Large intestine (tissue), 12 donors: Measurements from ENCODE around the gene KIR3DL1. TPM values are rescaled to one million over a fixed set of nuclear protein-coding genes. Genes with fewer than 3 reads are reported as not detected.
"Not testable (repeated sequence)": the region's sequence is repeated elsewhere in the genome, so short reads cannot be mapped to it uniquely, and the experiment has no call there.

Source experiments
- DNase-seq, 2 donors: peaks; one replicate each; pipeline versions ENCODE4 v3.0.0 to v3.0.0-alpha.2; 2013
- H3K27ac ChIP-seq: one replicate; pipeline ENCODE4 v1.5.1; 2013; ENCODE audit warnings: low read length
- H3K27me3 ChIP-seq: 2 replicates; pipeline ENCODE4 v1.6.1; 2013; ENCODE audit warnings: low read length; ENCODE audit not compliant: control insufficient read depth, insufficient read depth
- H3K36me3 ChIP-seq: 2 replicates; pipeline ENCODE4 v1.6.1; 2013; ENCODE audit warnings: low read length; ENCODE audit not compliant: control insufficient read depth, insufficient read depth
- H3K4me1 ChIP-seq: one replicate; pipeline ENCODE4 v1.6.1; 2013; ENCODE audit warnings: low read length; ENCODE audit not compliant: control insufficient read depth, insufficient read depth
- H3K4me3 ChIP-seq: one replicate; pipeline ENCODE4 v1.5.1; 2013; ENCODE audit warnings: low read length
- H3K9me3 ChIP-seq: one replicate; pipeline ENCODE4 v1.6.1; 2013; ENCODE audit warnings: mild to moderate bottlenecking, low read depth, low read length, moderate library complexity; ENCODE audit not compliant: control insufficient read depth
- WGBS: methylation state at CpG from one replicate; pipeline ENCODE4 v1.1.5; 2013; ENCODE audit warnings: low lambda C conversion rate; ENCODE audit not compliant: insufficient coverage; 5-methylcytosine and 5-hydroxymethylcytosine counted together
- long read RNA-seq, 11 donors: transcript quantifications; one replicate each; lab custom pipeline, GENCODE V29; 2026
- polyA plus RNA-seq: library from polyadenylated mRNA; unstranded; fragments of 120-200 nt; gene quantifications from one replicate; pipeline ENCODE4 v1.2.1, GENCODE V29; 2013

The KIR3DL1 gene
- polyA plus RNA-seq: 0.15 TPM
- long read RNA-seq, donor 1: 0 reads
- long read RNA-seq, donor 2: 0 reads
- long read RNA-seq, donor 3: 0 reads
- long read RNA-seq, donor 4: 0 reads
- long read RNA-seq, donor 5: 0 reads
- long read RNA-seq, donor 6: 0 reads
- long read RNA-seq, donor 7: 0 reads
- long read RNA-seq, donor 8: 0 reads
- long read RNA-seq, donor 9: 0 reads
- long read RNA-seq, donor 10: 0 reads
- long read RNA-seq, donor 11: 0 reads

DNA sequence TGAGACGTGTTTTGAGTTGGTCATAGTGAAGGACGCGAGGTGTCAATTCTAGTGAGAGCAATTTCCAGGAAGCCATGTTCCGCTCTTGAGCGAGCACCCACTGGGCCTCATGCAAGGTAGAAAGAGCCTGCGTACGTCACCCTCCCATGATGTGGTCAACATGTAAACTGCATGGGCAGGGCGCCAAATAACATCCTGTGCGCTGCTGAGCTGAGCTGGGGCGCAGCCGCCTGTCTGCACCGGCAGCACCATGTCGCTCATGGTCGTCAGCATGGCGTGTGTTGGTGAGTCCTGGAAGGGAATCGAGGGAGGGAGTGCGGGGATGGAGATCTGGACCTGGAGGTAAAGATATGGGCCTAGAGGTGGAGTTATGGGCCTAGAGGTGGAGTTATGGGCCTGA is at the start of gene KIR3DL1:
KIR3DL1 (plus strand) TSS at position 218 of the 400 bp plus-strand sequence.
- H3K4me3 ChIP-seq, H3K27me3 ChIP-seq, H3K9me3 ChIP-seq, H3K4me1 ChIP-seq, DNase-seq, H3K27ac ChIP-seq, H3K36me3 ChIP-seq: not testable (repeated sequence)
- WGBS: no CpG with 5 or more reads among the region's 17 CpGs

DNA sequence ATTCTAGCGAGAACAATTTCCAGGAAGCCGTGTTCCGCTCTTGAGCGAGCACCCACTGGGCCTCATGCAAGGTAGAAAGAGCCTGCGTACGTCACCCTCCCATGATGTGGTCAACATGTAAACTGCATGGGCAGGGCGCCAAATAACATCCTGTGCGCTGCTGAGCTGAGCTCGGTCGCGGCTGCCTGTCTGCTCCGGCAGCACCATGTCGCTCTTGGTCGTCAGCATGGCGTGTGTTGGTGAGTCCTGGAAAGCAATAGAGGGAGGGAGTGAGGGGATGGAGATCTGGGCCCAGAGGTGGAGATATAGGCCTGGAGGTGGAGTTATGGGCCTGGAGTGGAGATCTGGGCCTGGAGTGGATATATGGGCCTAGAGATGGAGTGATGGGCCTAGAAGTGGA is 46.6 kb upstream of the KIR3DL1 start, which contains the start of gene KIR2DL1:
KIR2DL1 (plus strand) TSS at position 148 of the 400 bp plus-strand sequence; CDS start at position 206, 58 bp downstream.
- not testable (repeated sequence) for H3K4me1 ChIP-seq, H3K4me3 ChIP-seq, H3K36me3 ChIP-seq, H3K27ac ChIP-seq, DNase-seq, H3K9me3 ChIP-seq, H3K27me3 ChIP-seq
- no CpG with 5 or more reads among the region's 15 CpGs for WGBS

DNA sequence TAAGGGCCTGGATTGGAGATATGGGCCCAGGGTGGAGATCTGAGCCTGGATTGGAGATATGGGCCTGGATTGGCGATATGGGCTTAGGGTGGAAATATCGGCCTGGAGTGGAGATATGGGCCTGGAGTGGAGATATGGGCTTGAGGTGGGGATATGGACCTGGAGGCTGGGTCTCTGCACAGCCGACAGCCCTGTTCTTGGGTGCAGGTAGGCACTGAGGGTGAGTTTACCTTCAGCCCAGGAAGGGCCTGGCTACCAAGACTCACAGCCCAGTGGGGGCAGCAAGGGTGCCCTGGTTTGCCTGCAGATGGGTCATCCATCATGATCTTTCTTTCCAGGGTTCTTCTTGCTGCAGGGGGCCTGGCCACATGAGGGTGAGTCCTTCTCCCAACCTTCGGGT is 45.8 kb upstream of the KIR3DL1 start:
- not testable (repeated sequence) for H3K4me3 ChIP-seq, H3K4me1 ChIP-seq, H3K9me3 ChIP-seq, H3K27me3 ChIP-seq, DNase-seq, H3K36me3 ChIP-seq, H3K27ac ChIP-seq
- WGBS: 60% methylated on average over 2 of the region's 4 CpGs

DNA sequence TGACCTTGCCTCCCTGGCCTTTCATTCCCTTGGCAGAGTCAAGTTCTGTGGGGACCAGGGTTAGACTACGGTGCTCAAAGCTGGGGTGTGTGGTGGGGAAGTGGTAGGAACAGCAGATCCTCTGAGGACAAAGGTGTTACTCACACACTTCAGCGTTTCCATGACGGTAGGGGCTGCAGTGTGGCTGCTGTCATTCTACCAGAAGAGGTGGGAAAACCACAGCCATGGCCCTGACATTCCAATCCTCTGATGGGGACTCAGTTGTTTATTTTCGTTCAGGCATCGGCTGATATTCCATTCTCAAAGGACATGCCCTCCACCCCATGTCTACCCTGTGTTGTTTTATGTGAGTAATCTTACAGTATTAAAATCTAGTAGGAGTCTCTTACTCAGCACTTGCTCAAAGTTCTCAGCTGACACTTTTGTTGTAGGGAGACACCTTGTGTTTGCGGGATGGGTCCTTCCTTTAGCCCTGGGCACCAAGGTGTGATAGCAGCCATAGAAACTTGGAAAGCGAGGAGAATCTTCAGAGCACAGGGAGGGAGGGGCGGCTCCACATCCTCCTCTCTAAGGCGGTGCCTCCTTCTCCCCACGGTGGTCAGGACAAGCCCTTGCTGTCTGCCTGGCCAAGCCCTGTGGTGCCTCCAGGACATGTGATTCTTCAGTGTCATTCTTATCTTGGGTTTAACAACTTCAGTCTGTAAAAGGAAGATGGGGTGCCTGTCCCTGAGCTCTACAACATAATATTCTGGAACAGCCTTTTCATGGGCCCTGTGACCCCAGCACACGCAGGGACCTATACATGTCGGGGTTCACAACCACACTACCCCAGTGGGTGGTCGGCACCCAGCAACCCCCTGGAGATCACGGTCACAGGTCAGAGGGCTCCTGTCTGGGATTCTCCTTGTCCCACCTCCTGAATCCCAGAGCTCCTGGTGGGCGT is 45.0 kb upstream of the KIR3DL1 start:
- H3K4me1 ChIP-seq, DNase-seq, H3K9me3 ChIP-seq, H3K36me3 ChIP-seq, H3K27ac ChIP-seq, H3K27me3 ChIP-seq, H3K4me3 ChIP-seq: not testable (repeated sequence)
- WGBS: no CpG with 5 or more reads among the region's 15 CpGs

DNA sequence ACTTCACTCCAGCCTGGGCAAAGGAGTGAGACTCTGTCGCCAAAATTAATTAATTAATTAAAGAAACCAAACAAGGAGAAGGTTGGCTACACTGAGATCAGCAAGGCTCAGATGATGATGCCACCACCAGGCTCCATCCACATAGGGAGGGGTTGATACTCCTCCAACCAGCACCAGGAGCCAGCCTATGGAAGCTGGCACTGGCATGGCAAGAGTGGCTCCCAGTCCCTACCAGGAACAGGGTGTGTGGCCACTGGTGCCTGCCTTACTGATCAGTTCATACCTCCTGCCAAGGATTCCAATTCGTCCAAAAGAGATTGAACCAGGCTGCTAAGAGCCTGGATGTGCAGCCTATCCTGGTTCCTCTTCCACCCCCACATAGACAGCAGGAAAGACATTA is 43.6 kb upstream of the KIR3DL1 start:
- no CpG with 5 or more reads among the region's 2 CpGs for WGBS
- H3K9me3 ChIP-seq, H3K4me1 ChIP-seq, H3K4me3 ChIP-seq, H3K36me3 ChIP-seq, H3K27ac ChIP-seq, H3K27me3 ChIP-seq, DNase-seq: not testable (repeated sequence)

DNA sequence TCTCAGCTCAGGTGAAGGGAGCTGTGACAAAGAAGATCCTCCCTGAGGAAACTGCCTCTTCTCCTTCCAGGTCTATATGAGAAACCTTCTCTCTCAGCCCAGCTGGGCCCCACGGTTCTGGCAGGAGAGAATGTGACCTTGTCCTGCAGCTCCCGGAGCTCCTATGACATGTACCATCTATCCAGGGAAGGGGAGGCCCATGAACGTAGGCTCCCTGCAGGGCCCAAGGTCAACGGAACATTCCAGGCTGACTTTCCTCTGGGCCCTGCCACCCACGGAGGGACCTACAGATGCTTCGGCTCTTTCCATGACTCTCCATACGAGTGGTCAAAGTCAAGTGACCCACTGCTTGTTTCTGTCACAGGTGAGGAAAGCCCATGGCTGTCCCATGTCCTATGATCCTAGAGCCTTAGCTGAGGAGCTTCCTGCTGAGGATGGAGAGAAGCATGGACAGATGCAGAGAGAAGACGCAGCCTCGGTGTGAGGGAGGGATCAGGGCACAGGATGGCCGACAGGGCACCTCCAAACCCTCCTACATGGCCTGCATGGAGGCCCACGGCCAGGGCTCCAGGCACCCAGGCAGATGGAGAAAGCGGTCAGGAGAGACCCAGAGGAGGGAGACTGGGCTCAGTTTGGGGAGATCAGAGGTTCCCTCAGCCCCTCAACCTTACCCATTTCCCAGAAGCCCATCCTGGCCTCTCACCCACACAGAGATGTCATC is 41.0 kb upstream of the KIR3DL1 start:
- not testable (repeated sequence) for H3K4me1 ChIP-seq, H3K4me3 ChIP-seq, H3K36me3 ChIP-seq, DNase-seq, H3K27me3 ChIP-seq, H3K9me3 ChIP-seq, H3K27ac ChIP-seq
- WGBS: no CpG with 5 or more reads among the region's 12 CpGs

DNA sequence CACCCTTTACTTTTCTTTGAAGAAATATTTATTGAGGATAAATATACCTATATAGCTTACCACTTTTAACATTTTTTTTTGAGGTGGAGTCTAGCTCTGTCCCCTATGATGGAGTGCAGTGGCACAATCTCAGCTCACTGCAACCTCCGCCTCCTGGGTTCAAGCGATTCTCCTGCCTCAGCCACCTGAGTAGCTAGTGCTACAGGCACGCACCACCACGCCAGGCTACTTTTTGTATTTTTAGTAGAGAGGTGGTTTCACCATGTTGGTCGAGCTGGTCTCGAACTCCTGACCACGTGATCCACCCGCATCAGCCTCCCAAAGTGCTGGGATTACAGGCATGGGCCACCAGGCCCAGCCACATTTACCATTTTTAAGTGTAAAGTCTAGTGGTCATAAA is 40.4 kb upstream of the KIR3DL1 start:
- not testable (repeated sequence) for H3K27me3 ChIP-seq, H3K4me1 ChIP-seq, H3K27ac ChIP-seq, H3K36me3 ChIP-seq, H3K9me3 ChIP-seq, DNase-seq, H3K4me3 ChIP-seq
- WGBS: no CpG with 5 or more reads among the region's 8 CpGs

DNA sequence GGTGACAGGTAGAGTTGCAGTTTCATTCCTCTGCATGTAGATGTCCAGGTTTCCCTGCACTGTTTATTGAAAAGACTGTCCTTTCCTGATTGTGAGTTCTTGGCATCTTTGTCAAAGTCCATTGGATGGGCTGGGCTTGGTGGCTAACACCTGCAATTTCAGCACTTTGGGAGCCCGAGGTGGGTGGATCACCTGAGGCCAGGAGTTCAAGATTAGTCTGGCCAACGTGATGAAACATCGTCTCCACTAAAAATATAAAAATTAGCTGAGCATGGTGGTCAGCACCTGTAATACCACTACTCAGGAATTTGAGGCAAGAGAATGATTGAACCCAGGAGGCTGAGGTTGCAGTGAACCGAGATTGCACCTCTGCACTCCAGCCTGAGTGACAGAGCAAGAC is 38.4 kb upstream of the KIR3DL1 start:
- H3K4me1 ChIP-seq, DNase-seq, H3K27ac ChIP-seq, H3K27me3 ChIP-seq, H3K36me3 ChIP-seq, H3K9me3 ChIP-seq, H3K4me3 ChIP-seq: not testable (repeated sequence)
- WGBS: 29% methylated on average over 1 of the region's 4 CpGs

DNA sequence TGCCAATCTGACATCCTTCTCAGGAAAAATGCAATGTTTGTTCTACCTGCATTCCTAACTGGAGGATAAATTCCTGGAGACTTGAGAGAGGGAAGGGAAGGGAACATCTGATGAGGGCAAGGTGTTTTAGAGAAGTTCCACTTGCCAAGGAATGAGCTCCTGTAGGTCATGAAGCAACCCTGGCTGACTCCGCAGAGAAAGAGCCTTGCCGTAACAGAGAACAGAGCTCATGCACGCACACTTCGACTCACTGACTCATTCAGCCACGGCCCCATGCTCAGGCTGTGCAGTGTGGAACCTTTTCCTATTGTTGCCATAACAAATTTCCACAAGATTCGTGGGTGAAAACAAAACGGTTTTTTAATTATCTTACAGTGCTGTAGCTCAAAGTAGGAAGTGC is 37.4 kb upstream of the KIR3DL1 start:
- DNase-seq, H3K4me3 ChIP-seq: not testable (repeated sequence)
- WGBS: no CpG with 5 or more reads among the region's 7 CpGs

DNA sequence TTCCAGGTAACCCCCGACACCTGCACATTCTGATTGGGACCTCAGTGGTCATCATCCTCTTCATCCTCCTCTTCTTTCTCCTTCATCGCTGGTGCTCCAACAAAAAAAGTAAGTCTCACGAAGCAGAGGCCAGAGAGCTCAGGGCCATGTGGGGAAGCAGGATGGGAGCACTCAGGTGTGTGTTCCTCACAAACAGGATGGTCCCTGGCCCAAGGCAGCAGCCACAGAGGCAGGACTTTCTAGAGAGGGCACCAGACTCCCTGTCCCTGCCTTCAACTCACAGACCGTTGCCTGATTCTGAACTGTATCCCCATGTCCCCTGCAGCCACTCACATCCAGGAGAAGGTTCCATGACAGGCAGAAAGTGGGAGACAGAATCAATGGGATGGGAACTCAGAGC is 33.4 kb upstream of the KIR3DL1 start:
- not testable (repeated sequence) for DNase-seq, H3K27ac ChIP-seq, H3K27me3 ChIP-seq, H3K4me3 ChIP-seq, H3K9me3 ChIP-seq, H3K36me3 ChIP-seq, H3K4me1 ChIP-seq
- WGBS: no CpG with 5 or more reads among the region's 4 CpGs

More for the DNA sequence above, 37.4 kb upstream of the KIR3DL1 start:
- H3K36me3 ChIP-seq, H3K9me3 ChIP-seq, H3K27ac ChIP-seq, H3K27me3 ChIP-seq, H3K4me1 ChIP-seq: not testable (repeated sequence)
